Naive B cell (primary cell): Measurements from ENCODE around the gene UACA. TPM values are rescaled to one million over a fixed set of nuclear protein-coding genes. Genes with fewer than 3 reads are reported as not detected.
A peak's percentile ranks its signal among the peaks of the same experiment; 100 is the strongest.
"Not testable (repeated sequence)": the region's sequence is repeated elsewhere in the genome, so short reads cannot be mapped to it uniquely, and the experiment has no call there.

Source experiments
- ATAC-seq, 2 donors: fragments of 150-1000 bp; cut with Tn5 transposase; 2 replicates each; pipeline ENCODE4 v1.10.0; 2021; ENCODE audit warnings: low read depth in 2 of 2, mild to moderate bottlenecking in 2 of 2, moderate library complexity in 2 of 2
- DNase-seq: peaks from one replicate; pipeline ENCODE4 v3.0.0; 2022
- H3K27ac Mint-ChIP-seq, 6 donors: one replicate each; pipeline ENCODE4 v1.8.0; 2020 to 2022; ENCODE audit warnings: mild to moderate bottlenecking in 6 of 6, mixed read lengths in 6 of 6, moderate library complexity in 5 of 6, inconsistent platforms in 2 of 6
- H3K27me3 Mint-ChIP-seq, 3 donors: one replicate each; pipeline ENCODE4 v1.8.0; 2021 to 2022; ENCODE audit warnings: mixed read lengths in 3 of 3, mild to moderate bottlenecking in 1 of 3
- H3K36me3 Mint-ChIP-seq, 2 donors: one replicate each; pipeline ENCODE4 v1.8.0; 2020 to 2022; ENCODE audit warnings: mixed read lengths in 2 of 2, inconsistent platforms in 1 of 2, mild to moderate bottlenecking in 1 of 2
- H3K4me1 Mint-ChIP-seq, 3 donors: one replicate each; pipeline ENCODE4 v1.8.0; 2020 to 2022; ENCODE audit warnings: mixed read lengths in 3 of 3, inconsistent platforms in 1 of 3, mild to moderate bottlenecking in 1 of 3, moderate library complexity in 1 of 3
- H3K4me3 Mint-ChIP-seq, 8 donors: one replicate each; pipeline ENCODE4 v1.8.0; 2020 to 2022; ENCODE audit warnings: mild to moderate bottlenecking in 8 of 8, mixed read lengths in 8 of 8, moderate library complexity in 8 of 8, inconsistent platforms in 2 of 8
- H3K9me3 Mint-ChIP-seq, 7 donors: one replicate each; pipeline ENCODE4 v1.8.0; 2020 to 2022; ENCODE audit warnings: mixed read lengths in 7 of 7, mild to moderate bottlenecking in 5 of 7, inconsistent platforms in 2 of 7, moderate library complexity in 1 of 7
- polyA plus RNA-seq, 6 donors: library from polyadenylated mRNA; unstranded; fragments of 300-500 nt; fragmentation: Illumina TruSeq; gene quantifications; one replicate each; pipeline ENCODE4 v1.2.3, GENCODE V29; 2021; ENCODE audit warnings: low read depth in 6 of 6

UACA gene
- 10 to 100 TPM in 2 of 6 donors, 1 to 10 TPM in 4; 2.0 to 14.9 (median 8.5) TPM for polyA plus RNA-seq

GRCh38 chr15:70763120-70763949 is at the start of gene UACA:
Gene UACA, minus strand, starts transcription at chr15:70763558. Its CDS starts 151 bp downstream, at chr15:70763407.
- H3K27me3 Mint-ChIP-seq, result peaks cover 24 to 28% (median 26%) of the 10 kb centered on the region in 3 donors
- DNase-seq (peak; percentile 80), ATAC-seq (peak; percentile 98)
- H3K27ac Mint-ChIP-seq, result peak within 1 kb of the TSS; percentile 44 to 87 (median 76)
- H3K36me3 Mint-ChIP-seq, result no peaks in the 10 kb centered on the region
- peak within 1 kb of the TSS; percentile 87 to 98 (median 92) for H3K4me3 Mint-ChIP-seq
- H3K4me1 Mint-ChIP-seq, result peaks cover 13 to 28% (median 21%) of the 10 kb centered on the region in 3 donors
- H3K9me3 Mint-ChIP-seq, result no peaks in the 10 kb centered on the region

DNA sequence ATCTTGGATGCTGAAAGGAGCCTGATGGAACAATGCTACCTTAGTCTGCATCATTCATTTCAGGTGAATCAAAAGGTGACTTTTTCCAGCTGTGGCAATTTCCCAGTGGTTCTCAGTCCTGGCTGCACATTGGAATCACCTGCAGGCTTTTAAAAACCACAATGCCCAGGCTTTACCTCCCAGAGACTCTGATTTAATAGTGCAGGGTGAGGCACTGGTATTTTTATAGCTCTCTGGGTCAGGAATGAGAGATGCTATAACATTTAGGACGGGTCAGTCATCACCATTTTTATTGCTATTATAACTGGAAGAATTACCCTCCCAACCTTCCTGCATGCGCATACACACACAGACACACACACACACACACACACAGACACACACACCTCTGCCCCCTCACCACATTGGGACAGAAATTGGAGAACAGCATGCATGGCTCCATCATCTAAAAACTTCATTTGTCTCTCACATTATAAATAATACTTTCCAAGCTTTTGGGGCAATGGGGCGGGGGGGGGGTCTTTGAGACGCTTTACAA is 49.5 kb upstream of the UACA start:
- DNase-seq (no peak), ATAC-seq (no peak)
- Mint-ChIP-seq H3K4me3 (no peak overlapping the region), H3K27me3 (peaks cover 0 to 12% (median 12%) of the 10 kb centered on the region in 3 donors), H3K27ac (no peak overlapping the region), H3K4me1 (peaks cover 0 to 4% (median 3%) of the 10 kb centered on the region in 3 donors), H3K36me3 (no peaks in the 10 kb centered on the region), H3K9me3 (no peaks in the 10 kb centered on the region)

- ATAC-seq, result no peak
- H3K4me3 Mint-ChIP-seq, result no peak overlapping the region
Observed at GRCh38 chr15:70810916-70811578, 47.7 kb upstream of the UACA start.

GRCh38 chr15:70806992-70807712 is 43.8 kb upstream of the UACA start:
- ATAC-seq (no peak), DNase-seq (no peak)
- peaks cover 4 to 12% (median 7%) of the 10 kb centered on the region in 3 donors for H3K27me3 Mint-ChIP-seq
- no peaks in the 10 kb centered on the region for H3K36me3 Mint-ChIP-seq
- peaks cover 11 to 19% (median 11%) of the 10 kb centered on the region in 3 donors for H3K4me1 Mint-ChIP-seq
- peak overlapping the region in 1 of 8 donors; percentile 75 for H3K4me3 Mint-ChIP-seq
- peak overlapping the region in 3 of 6 donors; percentile 9 to 57 (median 51) for H3K27ac Mint-ChIP-seq
- H3K9me3 Mint-ChIP-seq, result no peaks in the 10 kb centered on the region

More at GRCh38 chr15:70810916-70811578, 47.7 kb upstream of the UACA start:
- H3K9me3 Mint-ChIP-seq, result no peaks in the 10 kb centered on the region
- H3K36me3 Mint-ChIP-seq, result no peaks in the 10 kb centered on the region
- H3K4me1 Mint-ChIP-seq, result peaks cover 11 to 20% (median 12%) of the 10 kb centered on the region in 3 donors
- peaks cover 0 to 12% (median 12%) of the 10 kb centered on the region in 3 donors for H3K27me3 Mint-ChIP-seq
- H3K27ac Mint-ChIP-seq, result no peak overlapping the region
- no peak for DNase-seq

GRCh38 chr15:70804388-70804787 is 41.0 kb upstream of the UACA start:
- not testable (repeated sequence) for ATAC-seq, H3K36me3 Mint-ChIP-seq, H3K27me3 Mint-ChIP-seq, DNase-seq, H3K9me3 Mint-ChIP-seq
- H3K4me3 Mint-ChIP-seq, result peak overlapping the region in 1 of 8 donors; percentile 17
- peaks cover 9 to 15% (median 11%) of the 10 kb centered on the region in 3 donors for H3K4me1 Mint-ChIP-seq
- peak overlapping the region in 1 of 6 donors; percentile 38 for H3K27ac Mint-ChIP-seq

DNA sequence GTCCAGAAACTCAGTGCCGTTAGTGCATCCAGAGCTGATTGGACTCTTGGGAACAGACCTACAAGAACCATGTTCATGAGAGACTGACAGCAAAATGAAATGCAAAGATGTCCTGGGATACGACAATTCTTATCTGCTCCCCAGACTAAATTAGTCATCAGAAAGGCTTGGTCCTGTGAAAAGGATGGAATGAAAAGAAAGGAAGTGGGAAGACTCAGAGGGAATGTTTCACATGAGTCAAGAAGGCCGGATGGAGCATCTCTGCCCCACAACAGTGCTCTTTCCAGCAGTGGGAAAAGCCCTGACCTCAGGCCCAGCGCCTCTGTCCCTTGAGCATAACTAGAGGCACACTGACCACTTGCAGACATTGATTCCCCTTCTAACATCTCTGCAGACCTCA is 39.3 kb upstream of the UACA start:
- H3K27me3 Mint-ChIP-seq, result peaks cover 0 to 9% (median 7%) of the 10 kb centered on the region in 3 donors
- peaks cover 9 to 14% (median 11%) of the 10 kb centered on the region in 3 donors for H3K4me1 Mint-ChIP-seq
- peak overlapping the region in 1 of 6 donors; percentile 44 for H3K27ac Mint-ChIP-seq
- no peak overlapping the region for H3K4me3 Mint-ChIP-seq
- H3K9me3 Mint-ChIP-seq, result no peaks in the 10 kb centered on the region
- no peaks in the 10 kb centered on the region for H3K36me3 Mint-ChIP-seq
- ATAC-seq (no peak), DNase-seq (no peak)

DNA sequence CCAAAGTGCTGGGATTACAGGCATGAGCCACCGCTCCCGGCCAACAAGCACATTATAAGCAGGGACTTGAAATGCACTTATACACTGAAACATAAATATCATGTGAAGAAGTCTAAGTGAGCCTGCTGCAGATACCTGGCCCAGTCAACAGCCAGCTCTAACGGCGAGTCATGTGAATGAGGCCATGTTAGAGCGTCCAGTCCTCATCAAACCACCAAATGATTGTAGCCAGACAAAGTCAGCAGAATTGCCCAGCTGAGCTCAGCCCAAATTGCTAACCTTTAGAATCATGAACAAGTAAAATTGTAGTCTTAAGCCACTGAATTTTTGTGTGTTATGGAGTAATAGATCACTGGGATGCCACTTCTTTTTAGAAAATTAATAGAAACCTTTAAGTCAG is 37.8 kb upstream of the UACA start:
- Mint-ChIP-seq H3K36me3 (no peaks in the 10 kb centered on the region), H3K9me3 (no peaks in the 10 kb centered on the region), H3K4me3 (no peak overlapping the region), H3K4me1 (no peaks in the 10 kb centered on the region), H3K27ac (no peak overlapping the region), H3K27me3 (peaks cover 0 to 12% (median 7%) of the 10 kb centered on the region in 3 donors)
- DNase-seq, result no peak
- ATAC-seq, result no peak

DNA sequence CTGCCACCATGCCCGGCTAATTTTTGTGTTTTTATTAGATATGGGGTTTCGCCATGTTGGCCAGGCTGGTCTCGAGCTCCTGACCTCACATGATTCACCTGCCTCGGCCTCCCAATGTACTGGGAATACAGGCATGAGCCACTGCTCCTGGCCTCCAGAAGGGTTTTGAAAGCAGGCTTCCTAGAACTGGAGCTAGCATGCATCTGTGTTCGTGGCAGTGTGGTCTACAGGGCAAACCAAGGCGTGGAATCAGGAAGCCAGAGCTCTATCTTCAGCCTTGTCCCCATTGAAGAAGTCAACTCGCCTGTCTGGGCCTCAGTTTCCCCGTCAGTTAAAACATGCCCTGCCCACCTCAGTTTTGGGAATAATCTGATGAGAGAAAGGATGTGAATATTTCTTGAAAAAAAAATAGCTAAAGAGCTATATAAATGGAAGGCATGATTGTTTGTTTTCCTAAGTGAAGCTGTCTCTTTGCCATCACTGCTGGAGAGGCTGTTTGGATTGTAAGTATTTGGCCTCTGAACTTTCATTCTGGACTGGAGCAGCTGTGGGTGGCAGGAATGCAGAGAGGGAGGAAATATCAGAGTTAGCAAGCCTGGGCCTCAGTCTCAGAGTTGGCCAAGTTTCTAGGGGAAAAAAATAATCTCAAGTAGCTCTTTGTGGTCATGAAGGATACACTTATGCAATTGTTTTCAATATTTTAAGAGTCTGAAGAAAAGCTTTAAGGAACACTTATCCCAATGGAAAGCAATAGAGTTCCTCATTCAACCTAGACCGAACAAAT is 36.5 kb upstream of the UACA start:
- Mint-ChIP-seq H3K4me1 (no peaks in the 10 kb centered on the region), H3K9me3 (no peaks in the 10 kb centered on the region), H3K36me3 (no peaks in the 10 kb centered on the region), H3K27ac (no peak overlapping the region), H3K27me3 (peaks cover under 1 to 12% (median 9%) of the 10 kb centered on the region in 3 donors), H3K4me3 (no peak overlapping the region)
- DNase-seq, result no peak
- no peak for ATAC-seq

- Mint-ChIP-seq H3K27me3 (peaks cover 12 to 19% (median 15%) of the 10 kb centered on the region in 3 donors), H3K27ac (no peak overlapping the region), H3K4me1 (no peaks in the 10 kb centered on the region), H3K36me3 (no peaks in the 10 kb centered on the region), H3K9me3 (no peaks in the 10 kb centered on the region), H3K4me3 (no peak overlapping the region)
- DNase-seq (no peak), ATAC-seq (no peak)
Observed at GRCh38 chr15:70797464-70797863, 34.1 kb upstream of the UACA start.

GRCh38 chr15:70796516-70797310 is 33.4 kb upstream of the UACA start:
- no peak overlapping the region for H3K4me3 Mint-ChIP-seq
- DNase-seq (no peak), ATAC-seq (no peak)
- peaks cover 15 to 19% (median 18%) of the 10 kb centered on the region in 3 donors for H3K27me3 Mint-ChIP-seq
- no peak overlapping the region for H3K27ac Mint-ChIP-seq
- H3K4me1 Mint-ChIP-seq, result no peaks in the 10 kb centered on the region
- no peaks in the 10 kb centered on the region for H3K9me3 Mint-ChIP-seq
- H3K36me3 Mint-ChIP-seq, result no peaks in the 10 kb centered on the region

- no peaks in the 10 kb centered on the region for H3K9me3 Mint-ChIP-seq
- no peaks in the 10 kb centered on the region for H3K4me1 Mint-ChIP-seq
- ATAC-seq (no peak), DNase-seq (no peak)
- H3K27ac Mint-ChIP-seq, result no peak overlapping the region
- no peak overlapping the region for H3K4me3 Mint-ChIP-seq
- peaks cover 15 to 19% (median 16%) of the 10 kb centered on the region in 3 donors for H3K27me3 Mint-ChIP-seq
- H3K36me3 Mint-ChIP-seq, result no peaks in the 10 kb centered on the region
Observed at GRCh38 chr15:70795311-70795665, 31.9 kb upstream of the UACA start.
